ENCODE results near the gene NFYC. TPM values are rescaled to one million over a fixed set of nuclear protein-coding genes. Genes with fewer than 3 reads are reported as not detected.

The NFYC gene
- total RNA-seq, 1 donor from 2014 or later, result 31.8 TPM

DNA sequence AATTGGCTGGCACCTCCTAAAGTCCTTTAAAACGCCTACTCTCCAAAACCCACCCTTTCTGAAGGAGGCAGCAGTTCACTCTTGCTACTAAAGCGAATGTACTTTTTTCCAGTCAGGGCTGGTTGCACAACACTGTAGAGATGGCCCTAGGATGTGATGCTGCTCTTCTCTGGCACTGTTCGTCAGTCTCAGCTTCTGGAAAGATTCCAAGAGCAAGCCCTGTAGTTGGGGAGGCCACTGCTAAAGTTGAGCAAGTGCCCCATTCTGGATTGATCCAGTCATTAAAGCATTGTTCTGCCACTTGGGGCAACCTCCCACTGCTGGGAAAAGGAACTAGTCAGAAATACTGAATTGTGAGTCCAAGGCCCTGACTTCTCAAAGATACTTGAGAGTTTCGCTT lies 63.6 kb downstream of the NFYC start:
- no peak for DNase-seq (ENCODE audit: low spot score in 2 of 2)
- no peak for FAIRE-seq

DNA sequence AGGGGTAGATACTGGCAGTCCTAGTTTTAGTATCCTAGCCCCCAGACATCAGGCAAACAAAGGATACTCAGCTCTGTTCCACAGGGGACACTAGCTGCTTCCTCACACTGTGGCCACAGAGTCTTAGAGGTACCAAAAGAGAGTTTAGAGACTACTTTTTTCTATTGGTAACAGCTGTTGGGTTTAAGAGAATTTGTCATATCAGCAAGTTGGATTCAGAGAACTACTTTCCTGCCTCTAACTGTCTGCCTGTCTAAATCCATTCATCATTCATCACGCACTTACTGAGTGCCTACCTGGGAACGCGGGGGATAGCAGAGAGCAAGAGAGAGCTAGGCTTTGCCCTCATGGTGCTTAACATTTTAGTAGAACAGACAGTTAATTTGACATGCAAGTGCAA lies 65.0 kb downstream of the NFYC start:
- DNase-seq (ENCODE audit: low spot score in 2 of 2) (no peak), FAIRE-seq (no peak)

DNA sequence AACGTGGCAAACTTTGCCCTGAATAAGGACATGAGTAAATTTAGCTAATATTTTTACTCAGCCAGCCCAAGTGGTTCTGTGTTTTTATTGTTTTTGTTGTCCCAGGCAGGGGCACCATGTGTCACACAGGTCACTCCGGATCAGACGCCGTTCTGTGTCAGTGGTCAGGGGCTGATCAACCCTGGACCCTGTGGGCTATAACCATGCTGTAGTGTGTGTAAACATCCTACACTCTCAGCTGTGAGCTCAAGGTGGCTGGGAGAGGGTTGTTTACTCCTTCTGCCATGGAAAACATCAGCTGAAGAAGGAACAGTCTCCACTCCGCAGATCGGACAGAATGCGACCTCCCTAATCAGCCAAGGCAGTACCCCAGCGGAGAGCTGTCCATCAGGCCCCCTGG lies 65.6 kb downstream of the NFYC start:
- no peak for DNase-seq (ENCODE audit: low spot score in 2 of 2)
- no peak for FAIRE-seq

DNA sequence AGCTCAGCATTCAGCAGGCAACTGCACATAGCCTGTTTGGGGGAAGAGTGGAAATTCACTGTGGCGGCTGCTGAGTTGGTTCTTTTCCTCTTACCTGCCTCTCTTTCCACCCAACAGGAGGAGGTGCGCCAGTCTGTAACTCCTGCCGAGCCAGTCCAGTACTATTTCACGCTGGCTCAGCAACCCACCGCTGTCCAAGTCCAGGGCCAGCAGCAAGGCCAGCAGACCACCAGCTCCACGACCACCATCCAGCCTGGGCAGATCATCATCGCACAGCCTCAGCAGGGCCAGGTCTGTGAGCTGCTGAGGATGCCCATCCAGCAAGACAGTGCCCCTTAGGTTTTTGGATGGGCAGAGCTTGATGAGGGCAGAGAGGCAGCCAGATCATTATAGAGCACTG lies 66.5 kb downstream of the NFYC start:
- FAIRE-seq, result no peak
- no peak for DNase-seq (ENCODE audit: low spot score in 2 of 2)

DNA sequence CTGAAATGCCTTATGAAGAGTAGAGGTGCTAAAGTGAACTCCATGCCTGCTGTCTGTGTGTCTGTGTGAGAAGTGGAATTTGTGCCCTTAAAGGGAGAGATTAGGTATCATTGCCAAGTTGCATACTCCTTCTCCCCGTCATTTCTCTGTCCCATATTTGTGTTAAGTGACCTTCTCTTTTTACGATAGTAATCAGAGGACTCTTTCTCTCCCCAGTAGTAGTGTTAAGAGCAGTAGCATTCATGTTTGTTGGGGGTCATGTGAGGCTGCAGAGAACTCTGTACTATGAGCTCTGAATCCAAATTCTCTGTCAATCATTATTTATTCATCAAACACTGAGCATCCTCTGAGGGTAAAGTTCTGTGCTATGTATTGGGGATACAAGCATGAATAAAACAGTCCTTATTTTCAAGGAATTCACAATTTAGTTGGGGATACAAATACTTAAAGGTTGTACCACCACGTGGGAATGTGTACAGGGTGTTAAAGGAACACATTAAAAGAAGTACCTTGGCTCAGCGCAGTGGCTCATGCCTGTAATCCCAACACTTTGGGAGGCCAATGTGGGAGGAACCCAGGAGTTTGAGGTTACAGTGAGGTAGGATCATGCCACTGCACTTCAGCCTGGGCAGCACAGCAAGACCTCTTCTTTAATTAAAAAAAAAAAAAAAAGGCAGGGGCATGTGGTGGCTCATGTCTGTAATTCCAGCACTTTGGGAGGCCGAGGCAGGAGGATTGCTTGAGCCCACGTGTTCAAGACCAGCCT lies 67.3 kb downstream of the NFYC start:
- no peak for FAIRE-seq
- DNase-seq (ENCODE audit: low spot score in 2 of 2), result no peak

DNA sequence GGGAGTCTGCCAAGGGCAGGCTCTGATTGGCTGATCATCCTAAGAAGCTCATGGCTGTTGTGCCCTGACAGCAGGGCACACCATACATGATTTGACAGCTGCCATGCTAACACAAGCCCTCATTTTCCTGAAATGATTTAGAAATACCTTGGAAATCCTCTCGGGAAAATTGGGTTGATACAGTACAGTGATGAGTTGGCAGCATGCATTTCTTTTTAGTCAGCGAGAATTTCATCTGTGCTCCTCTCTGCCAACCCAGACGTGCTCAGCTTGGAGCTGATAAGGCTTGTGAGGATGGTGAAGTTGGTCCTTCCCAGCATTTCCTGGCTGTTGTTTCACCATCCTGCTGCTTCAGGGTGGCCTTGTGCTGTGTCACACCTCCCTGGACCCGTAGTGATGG lies 69.5 kb downstream of the NFYC start:
- DNase-seq (ENCODE audit: low spot score in 2 of 2), result no peak
- no peak for FAIRE-seq

DNA sequence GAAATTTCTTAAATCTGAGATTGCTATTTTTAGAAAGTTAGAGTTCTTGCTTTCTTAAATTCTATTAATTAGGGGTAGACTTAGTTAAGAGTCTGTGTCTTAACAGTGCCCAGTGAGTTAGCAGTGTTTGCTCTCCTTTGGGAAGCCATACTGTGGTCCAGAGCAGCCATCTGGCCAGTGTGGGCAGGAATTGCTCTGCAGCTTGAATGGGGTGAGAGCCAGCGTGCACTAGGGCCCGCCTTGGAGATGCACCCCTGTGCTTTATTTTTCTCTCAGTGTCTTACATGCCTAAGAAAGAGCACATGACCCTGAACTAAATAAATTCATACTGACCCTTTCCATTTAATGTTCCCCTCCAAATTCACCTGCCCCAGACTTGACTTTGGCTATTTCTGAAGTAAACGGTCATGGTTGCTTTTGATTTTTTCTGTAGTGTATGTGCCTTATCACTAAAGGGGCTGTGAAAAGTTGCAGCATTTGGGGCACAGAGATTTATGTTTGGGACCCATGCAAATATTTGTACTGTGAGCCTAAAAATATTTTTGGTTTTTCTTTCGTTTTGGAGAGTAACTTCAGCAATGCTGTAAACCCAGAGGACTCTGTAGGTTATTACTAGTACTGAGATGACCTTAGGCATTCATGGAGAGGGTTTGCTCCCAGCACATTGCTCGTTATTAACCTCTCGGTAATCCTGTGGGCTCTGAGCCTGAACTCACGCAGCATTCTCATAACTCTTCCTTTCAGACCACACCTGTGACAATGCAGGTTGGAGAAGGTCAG lies 70.8 kb downstream of the NFYC start:
- DNase-seq (ENCODE audit: low spot score in 2 of 2) (no peak), FAIRE-seq (no peak)

DNA sequence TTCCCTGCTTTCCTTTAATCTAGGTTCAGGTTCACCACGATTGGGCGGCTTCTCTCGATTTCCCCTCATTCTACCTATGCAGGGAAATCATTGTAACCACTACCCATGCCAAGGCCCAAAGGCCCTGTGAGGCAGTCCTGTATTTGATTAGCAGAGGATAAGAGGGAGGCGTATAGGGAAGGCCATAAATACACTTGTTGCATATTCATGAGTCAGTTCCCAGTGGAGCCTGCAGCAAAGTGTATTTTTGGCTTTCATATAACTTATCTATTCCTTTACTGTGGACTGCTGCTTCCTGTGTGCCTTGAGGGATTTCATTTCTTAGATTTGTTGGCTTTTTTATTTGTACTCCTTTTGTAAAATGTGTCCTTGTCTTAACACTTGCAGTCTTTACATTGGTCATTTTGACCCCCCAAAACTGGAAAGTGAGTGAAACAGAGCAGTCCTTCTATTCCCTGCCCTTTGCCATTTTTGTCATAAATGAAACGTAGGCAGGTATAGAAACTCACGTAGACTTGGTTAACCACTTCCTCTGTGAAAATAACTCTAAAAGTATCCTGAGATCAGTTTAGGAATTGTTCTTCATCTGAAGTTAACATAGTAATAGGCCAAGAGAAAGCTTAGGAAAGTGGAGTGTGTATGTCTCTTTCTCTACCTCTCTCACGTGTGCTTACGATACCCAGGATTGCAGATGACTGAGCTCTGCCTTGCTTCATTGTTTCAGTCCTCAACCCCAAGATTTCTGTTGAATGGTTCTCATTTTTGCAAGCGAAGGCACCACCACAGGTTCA lies 72.4 kb downstream of the NFYC start:
- DNase-seq (ENCODE audit: low spot score in 2 of 2), result no peak
- no peak for FAIRE-seq

DNA sequence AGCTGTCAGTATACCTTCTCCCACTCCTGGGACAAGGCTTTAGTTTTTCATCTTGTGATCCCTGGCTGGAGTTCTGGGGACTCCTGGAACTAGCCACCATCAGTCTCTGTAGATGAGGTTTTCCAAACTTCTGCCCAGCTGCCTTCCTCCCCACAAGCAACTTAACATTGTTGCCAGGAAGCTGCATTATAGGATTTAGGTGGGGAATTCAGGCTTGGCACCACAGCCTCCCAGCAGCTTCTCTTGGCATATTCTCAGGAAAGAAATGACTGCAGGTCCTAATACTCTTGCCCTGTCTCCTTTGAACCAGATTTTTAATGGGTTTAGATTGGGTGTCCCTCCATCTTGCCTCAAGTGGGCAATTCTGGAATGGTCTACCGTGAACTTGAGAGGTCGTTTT lies 73.5 kb downstream of the NFYC start:
- FAIRE-seq (no peak), DNase-seq (ENCODE audit: low spot score in 2 of 2) (no peak)

DNA sequence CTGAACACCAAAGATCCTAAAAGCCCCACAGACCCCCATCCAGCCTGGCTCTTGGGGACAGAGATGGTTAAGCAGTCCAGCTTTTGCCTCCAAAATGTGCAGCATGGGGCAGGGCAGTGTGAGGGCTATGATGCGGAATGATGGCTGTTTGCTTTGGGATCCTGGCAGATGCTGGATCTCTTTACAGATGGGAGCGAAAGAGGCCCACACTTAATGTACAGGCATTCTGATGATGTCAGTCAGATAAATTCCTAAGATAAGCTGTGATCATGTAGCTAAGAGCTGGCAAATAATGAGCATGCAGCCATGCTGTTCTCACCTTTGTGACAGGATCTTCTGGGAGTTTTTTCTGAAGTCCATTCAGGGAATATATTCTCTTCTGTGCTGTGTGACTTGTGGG lies 74.5 kb downstream of the NFYC start:
- FAIRE-seq, result no peak
- DNase-seq (ENCODE audit: low spot score in 2 of 2), result no peak

DNA sequence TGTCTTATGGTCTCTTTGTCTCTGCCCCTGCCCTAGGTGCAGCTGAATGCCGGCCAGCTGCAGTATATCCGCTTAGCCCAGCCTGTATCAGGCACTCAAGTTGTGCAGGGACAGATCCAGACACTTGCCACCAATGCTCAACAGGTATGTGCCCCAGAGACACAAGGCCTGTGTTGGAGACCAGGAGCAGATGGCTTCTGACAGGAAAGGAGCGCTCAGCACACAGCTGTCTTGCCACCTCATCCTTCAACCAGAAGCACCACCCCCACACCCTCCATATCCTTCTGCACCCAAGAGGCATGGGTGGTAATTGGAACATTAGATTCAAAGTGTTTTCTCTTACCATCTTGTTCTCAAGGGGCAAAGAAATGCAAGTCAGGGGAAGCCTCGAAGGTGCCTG lies 75.1 kb downstream of the NFYC start:
- DNase-seq (ENCODE audit: low spot score in 2 of 2), result no peak
- FAIRE-seq, result no peak

DNA sequence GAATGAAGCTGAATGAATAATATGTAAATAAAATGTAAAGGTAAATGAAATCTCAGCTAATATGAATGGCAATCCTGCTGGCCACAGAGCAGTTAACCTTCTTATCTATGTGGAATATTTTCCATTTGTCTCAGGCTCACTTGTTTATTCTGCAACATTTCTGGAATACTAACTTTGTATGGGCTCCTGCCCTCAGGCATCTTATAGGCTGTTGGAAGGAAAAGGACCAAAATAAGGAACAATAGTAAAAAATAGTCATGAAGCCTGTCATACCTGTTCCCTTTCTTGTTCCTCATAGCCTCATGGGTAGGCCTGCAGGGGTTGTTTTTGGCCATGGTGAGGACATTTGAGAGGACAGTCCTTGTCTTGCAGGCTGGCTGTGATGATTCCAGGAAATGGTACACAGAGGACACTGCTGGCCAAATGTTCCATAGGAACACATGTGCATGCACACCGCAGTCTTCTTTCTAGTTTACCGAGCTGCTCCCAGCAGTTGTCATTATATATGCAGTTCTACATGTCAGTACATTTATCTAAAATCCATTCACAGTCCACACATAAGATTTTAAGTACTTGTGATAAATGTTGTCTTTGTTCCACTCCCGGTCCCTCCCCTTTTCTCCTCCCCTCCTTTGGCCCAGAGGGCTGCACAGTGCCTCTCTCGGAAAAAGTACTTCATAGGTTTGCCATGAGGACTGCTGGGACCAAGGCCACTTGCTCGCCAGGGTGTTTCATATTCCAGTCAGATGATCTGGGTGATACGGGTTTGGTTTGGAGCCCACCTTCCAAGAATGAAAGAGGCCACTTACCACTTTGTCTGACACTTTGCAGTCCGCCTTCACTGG lies 76.9 kb downstream of the NFYC start:
- no peak for DNase-seq (ENCODE audit: low spot score in 2 of 2)
- FAIRE-seq, result no peak

DNA sequence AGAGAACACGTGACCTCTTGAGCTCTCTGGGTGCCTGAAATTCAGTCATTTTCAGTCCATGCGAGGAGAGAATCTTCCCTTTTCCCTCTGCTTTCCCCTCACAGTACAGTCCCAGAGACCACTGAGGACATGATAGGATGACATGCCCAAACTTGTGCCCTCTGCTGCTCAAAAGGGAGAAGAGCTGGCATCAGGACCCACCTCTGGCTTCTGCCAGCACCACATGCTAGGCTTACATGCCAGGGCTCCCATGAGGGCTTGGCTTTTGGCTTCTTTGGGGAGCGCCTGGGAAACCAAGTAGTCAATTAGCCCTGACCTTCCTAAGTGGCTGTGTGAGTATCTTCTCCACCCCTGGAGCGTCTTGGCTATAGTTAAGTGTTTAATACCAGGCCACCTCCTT lies 78.3 kb downstream of the NFYC start:
- no peak for FAIRE-seq

DNA sequence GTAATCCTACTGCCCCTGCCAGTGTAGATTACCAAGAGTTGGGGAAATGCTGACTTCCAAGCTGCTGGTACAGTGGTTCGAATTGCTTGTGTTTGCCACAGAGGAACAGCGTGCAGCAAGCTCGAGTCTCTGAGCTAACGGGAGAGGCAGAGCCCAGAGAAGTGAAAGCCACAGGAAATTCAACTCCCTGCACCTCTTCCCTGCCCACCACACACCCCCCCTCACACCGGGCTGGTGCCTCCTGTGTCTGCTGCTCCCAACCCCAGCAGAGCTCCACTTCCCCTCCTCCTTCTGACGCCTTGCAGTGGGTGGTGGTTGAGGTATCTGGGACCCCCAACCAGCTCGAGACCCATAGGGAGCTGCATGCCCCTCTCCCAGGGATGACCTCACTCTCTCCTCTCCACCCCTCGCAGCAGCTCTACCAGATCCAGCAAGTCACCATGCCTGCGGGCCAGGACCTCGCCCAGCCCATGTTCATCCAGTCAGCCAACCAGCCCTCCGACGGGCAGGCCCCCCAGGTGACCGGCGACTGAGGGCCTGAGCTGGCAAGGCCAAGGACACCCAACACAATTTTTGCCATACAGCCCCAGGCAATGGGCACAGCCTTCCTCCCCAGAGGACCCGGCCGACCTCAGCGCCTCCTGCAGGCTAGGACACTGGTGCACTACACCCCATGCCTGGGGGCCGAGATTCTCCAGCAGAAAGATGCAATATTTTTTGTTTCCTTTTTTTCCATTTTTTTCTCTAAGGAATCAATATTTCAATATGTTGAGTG lies 79.0 kb downstream of the NFYC start:
- FAIRE-seq (no peak), DNase-seq (ENCODE audit: low spot score in 2 of 2) (no peak)

More for the DNA sequence above, 78.3 kb downstream of the NFYC start:
- DNase-seq (ENCODE audit: low spot score in 2 of 2), result no peak

DNA sequence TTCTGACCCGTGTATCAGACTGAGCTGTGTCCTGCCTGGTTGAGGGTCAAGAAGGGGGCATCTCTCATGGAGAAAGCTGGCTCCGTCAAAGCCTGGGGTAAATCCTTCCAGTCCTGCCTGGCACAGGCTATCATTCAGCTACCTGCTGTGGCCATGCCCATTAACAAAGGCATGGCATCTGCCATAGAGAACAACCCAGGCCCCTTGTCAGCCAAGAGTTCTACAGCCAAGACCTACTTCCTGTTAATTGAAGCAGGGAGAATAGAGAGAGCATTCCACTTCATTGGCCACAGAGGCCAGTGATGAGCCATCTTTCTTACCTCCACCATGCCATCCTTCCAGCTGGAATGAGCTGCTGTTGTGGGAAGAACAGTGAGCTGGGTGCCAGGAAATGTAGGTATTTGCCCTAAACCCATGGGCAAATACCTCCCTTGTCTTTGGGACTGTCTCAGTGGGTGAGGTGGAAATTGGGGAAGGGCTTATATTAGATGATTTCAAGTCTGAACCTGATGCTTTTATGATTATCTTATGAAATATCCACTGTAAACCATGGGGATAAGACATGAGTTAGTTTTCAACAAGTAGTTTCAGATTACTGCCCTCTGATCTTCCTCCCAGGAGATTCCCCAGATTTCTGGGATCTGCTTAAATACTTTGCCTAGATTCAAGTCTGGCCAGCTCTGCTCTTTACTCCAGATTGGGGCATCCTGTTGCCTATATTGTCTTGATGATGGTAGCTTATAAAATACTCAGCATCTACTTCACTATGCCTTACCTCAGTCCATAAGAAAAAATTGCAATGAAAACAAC lies 80.8 kb downstream of the NFYC start:
- DNase-seq (ENCODE audit: low spot score in 2 of 2), result no peak
- FAIRE-seq, result no peak

DNA sequence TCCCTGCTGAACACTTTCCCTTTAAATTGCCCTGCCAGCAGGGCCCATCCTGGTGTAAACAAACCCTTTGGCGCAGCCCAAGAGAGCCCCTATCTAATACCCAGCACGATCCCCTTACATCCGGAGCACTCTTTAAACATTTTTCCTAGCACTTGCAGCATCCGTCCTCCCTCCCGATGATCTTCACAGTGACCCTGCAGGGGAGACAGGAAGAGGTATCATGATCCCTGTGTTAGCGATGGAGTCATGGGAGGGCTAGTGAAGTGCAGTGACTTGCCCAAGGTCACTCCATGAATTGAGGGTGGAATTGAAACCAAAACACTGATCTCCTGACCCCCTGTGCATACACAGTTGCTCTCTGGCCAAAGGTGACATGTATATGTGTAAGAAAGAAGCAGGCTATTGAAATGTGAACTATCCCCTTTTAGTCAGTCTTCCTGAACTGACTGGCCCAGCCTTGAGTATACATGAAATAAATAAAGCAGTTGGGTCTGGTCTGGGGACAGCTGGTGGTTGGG lies 82.3 kb downstream of the NFYC start:
- DNase-seq (ENCODE audit: low spot score in 2 of 2), result no peak
- FAIRE-seq, result no peak

DNA sequence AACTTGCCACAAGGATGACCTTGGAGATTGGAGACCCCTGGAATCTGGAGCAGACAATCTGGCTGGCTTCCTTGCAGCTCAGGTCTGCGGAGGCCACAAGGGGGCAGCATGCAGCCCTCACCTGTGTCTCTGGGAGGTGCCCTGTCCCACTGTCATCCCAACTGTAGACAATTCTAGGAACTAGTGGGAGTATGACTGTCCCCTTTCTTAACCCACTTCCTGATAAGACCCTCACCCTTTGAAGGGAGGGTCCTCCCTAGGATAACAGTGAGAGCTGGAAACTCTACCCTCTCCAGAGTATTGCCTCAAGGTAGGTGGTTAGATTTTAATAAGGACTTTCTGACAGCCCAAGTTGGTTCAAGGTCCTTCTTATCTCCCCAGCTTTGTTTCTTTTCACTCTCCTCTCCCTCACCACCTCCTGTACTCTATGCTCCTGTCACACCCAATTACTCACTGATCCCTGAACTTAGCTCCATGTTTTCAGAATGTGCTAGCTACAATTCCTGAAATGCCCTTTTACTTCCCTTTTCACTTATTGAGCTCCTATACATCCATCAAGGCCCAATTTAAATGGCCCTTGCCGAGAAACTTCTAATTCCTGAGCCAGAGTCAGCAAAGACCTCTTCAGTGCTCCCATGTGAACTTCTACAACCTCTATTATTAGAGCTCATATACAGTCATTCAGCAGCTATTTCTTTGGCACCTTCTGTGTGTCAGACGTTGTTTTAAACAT lies 82.9 kb downstream of the NFYC start:
- FAIRE-seq (no peak), DNase-seq (ENCODE audit: low spot score in 2 of 2) (no peak)
